Activated B cell treated with CpG ODN at 0.5 μM for 24 hours (primary cell): ENCODE data around the gene SCART1. TPM values are rescaled to one million over a fixed set of nuclear protein-coding genes. Genes with fewer than 3 reads are reported as not detected.
A peak's percentile ranks its signal among the peaks of the same experiment; 100 is the strongest.

Experiments
- ATAC-seq: fragments of 200-7000 bp; cut with Tn5 transposase; one replicate; pipeline ENCODE4 v1.10.0; 2021; ENCODE audit warnings: low read depth, mild to moderate bottlenecking, moderate library complexity
- CTCF ChIA-PET: fragments of 350-600 bp; sonication (Branson Sonifier 250); formaldehyde crosslinking; loops from one replicate; lab custom pipeline; 2021; ENCODE audit warnings: antibody characterized with exemption; lab: Charles Lee
- POLR2A ChIA-PET: fragments of 350-600 bp; sonication (Branson Sonifier 250); formaldehyde crosslinking; loops from one replicate; lab custom pipeline; 2021; ENCODE audit warnings: antibody characterized with exemption; lab: Charles Lee
- DNase-seq: peaks from one replicate; pipeline ENCODE4 v3.0.0; 2022
- H3K27ac Mint-ChIP-seq: one replicate; pipeline ENCODE4 v1.8.0; 2020; ENCODE audit warnings: mixed read lengths
- H3K27me3 Mint-ChIP-seq: one replicate; pipeline ENCODE4 v1.8.0; 2021; ENCODE audit warnings: mixed read lengths
- H3K36me3 Mint-ChIP-seq: one replicate; pipeline ENCODE4 v1.8.0; 2021; ENCODE audit warnings: low read depth, mixed read lengths
- H3K4me1 Mint-ChIP-seq: one replicate; pipeline ENCODE4 v1.8.0; 2021; ENCODE audit warnings: mixed read lengths
- H3K4me3 Mint-ChIP-seq: one replicate; pipeline ENCODE4 v1.8.0; 2020; ENCODE audit warnings: mild to moderate bottlenecking, mixed read lengths
- H3K9me3 Mint-ChIP-seq: one replicate; pipeline ENCODE4 v1.8.0; 2020; ENCODE audit warnings: mixed read lengths
- CTCF ChIP-seq: fragments of 200-600 bp; IDR thresholded peaks from one replicate; pipeline ENCODE4 v1.8.0; 2022; ENCODE audit warnings: antibody characterized with exemption, mild to moderate bottlenecking
- intact Hi-C: fragments of 100-400 bp; cut with micrococcal nuclease; formaldehyde crosslinking; loops from one replicate; pipeline ENCODE4 v1.15.1; 2024
- total RNA-seq: library from RNA; stranded (reverse); gene quantifications from 2 replicates; pipeline ENCODE4 v1.2.3, GENCODE V29; 2022

The SCART1 gene
- total RNA-seq, 1 donor from 2014 or later, result 2.8 TPM

- ATAC-seq (no peak), DNase-seq (peak; percentile 10)
- Mint-ChIP-seq H3K36me3 (peaks cover 14% of the 10 kb centered on the region), H3K4me3 (no peak overlapping the region), H3K9me3 (peaks cover 13% of the 10 kb centered on the region), H3K27me3 (no peaks in the 10 kb centered on the region), H3K27ac (no peak overlapping the region), H3K4me1 (peaks cover 6% of the 10 kb centered on the region)
- TF ChIP-seq CTCF, result no peak
- ChIA-PET CTCF (no interaction called here), POLR2A (no interaction called here)
- intact Hi-C loops, result no loop called here
Measured at GRCh38 chr10:133442967-133443924, 10.5 kb upstream of the SCART1 start.

- CTCF ChIA-PET, result no interaction called here
- peaks cover 22% of the 10 kb centered on the region for H3K36me3 Mint-ChIP-seq
- DNase-seq, result no peak
Measured at GRCh38 chr10:133444342-133445267, 9.1 kb upstream of the SCART1 start.

GRCh38 chr10:133445268-133445732 is 8.4 kb upstream of the SCART1 start:
- no peaks in the 10 kb centered on the region for H3K27me3 Mint-ChIP-seq
- peaks cover 25% of the 10 kb centered on the region for H3K9me3 Mint-ChIP-seq
- ChIA-PET CTCF (no interaction called here), POLR2A (no interaction called here)
- intact Hi-C loops, result no loop called here
- H3K4me3 Mint-ChIP-seq, result no peak overlapping the region
- H3K4me1 Mint-ChIP-seq, result peaks cover 4% of the 10 kb centered on the region
- TF ChIP-seq CTCF, result no peak
- DNase-seq (no peak), ATAC-seq (no peak)
- H3K36me3 Mint-ChIP-seq, result peaks cover 22% of the 10 kb centered on the region
- H3K27ac Mint-ChIP-seq, result no peak overlapping the region

More at GRCh38 chr10:133444342-133445267, 9.1 kb upstream of the SCART1 start:
- POLR2A ChIA-PET, result no interaction called here
- intact Hi-C loops, result no loop called here
- Mint-ChIP-seq H3K27ac (no peak overlapping the region), H3K4me3 (no peak overlapping the region), H3K9me3 (peaks cover 22% of the 10 kb centered on the region), H3K4me1 (peaks cover 4% of the 10 kb centered on the region), H3K27me3 (no peaks in the 10 kb centered on the region)
- ATAC-seq, result no peak
- no peak for TF ChIP-seq CTCF

DNA sequence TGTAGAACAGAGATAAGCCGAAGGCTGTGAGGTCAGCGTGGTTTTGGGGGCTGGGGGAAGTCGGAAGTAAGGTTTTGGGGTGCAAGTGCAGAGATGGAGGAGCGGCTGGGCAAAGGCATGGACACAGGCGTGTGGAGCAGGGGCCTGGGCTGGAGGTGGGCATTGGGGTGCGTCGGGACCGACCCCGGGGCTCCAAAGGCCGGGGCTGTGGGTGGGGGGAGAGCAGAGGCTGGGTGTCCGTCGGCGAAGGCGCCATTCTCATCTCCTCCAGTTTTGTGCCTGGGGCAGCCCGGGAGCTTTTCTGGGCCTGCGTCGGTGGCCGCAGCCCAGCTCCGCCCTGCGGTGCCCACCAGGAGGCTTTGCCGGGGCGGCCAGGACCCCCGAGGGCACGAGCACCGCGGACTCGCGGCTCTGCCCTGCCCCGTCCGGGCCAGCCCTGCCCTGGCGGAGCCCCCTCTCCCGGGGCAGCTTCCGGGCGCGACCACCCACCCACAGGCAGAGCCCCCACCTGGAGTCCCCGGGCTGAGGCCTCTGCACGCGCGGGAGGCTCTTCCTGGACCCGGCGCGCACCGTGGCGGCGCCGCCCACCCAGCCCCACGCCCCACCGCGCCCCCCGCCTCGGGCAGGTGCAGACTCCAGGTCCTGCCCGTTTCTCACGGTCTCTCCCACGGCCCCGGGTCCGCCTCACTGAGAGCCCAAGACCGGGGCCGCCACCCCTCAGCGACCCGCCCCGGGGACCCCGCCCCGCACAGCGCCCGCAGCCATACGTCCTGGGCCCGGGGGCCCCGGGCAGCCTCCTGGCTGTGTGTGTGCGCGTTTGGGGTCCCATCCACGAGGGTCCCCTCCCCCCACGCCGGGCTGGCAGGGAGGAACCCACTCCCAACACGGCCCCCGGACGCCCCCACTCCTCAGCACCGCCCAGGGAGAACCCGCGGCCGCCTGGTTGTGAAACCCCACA is 7.7 kb upstream of the SCART1 start:
- H3K27me3 Mint-ChIP-seq, result no peaks in the 10 kb centered on the region
- H3K4me3 Mint-ChIP-seq, result no peak overlapping the region
- intact Hi-C loops, result no loop called here
- ChIA-PET POLR2A (no interaction called here), CTCF (no interaction called here)
- TF ChIP-seq CTCF, result no peak
- H3K27ac Mint-ChIP-seq, result no peak overlapping the region
- DNase-seq (no peak), ATAC-seq (no peak)
- peaks cover 4% of the 10 kb centered on the region for H3K4me1 Mint-ChIP-seq
- H3K36me3 Mint-ChIP-seq, result peaks cover 22% of the 10 kb centered on the region
- peaks cover 25% of the 10 kb centered on the region for H3K9me3 Mint-ChIP-seq
